Lung (tissue), 12 donors: ENCODE data around the gene TTC34. TPM values are rescaled to one million over a fixed set of nuclear protein-coding genes. Genes with fewer than 3 reads are reported as not detected.
A peak's percentile ranks its signal among the peaks of the same experiment; 100 is the strongest.

Experiments
- ATAC-seq: fragments of 200-7000 bp; cut with Tn5 transposase; one replicate; pipeline ENCODE4 v1.9.1; 2020; ENCODE audit warnings: moderate number of reproducible peaks; ENCODE audit not compliant: insufficient read depth, low FRiP score
- DNase-seq, 3 donors: peaks; one replicate each; pipeline ENCODE4 v3.0.0-alpha.2; 2013 to 2017
- H3K27ac ChIP-seq, 2 donors: one replicate each; pipeline ENCODE4 v1.5.1; 2013; ENCODE audit warnings: mild to moderate bottlenecking in 2 of 2, moderate library complexity in 2 of 2, control low read depth in 1 of 2, inconsistent platforms in 1 of 2, low read depth in 1 of 2, low read length in 1 of 2
- H3K27me3 ChIP-seq, 3 donors: one replicate each; pipeline ENCODE4 v1.5.1; 2013; ENCODE audit warnings: low read length in 2 of 3; ENCODE audit not compliant: control insufficient read depth in 3 of 3, insufficient read depth in 3 of 3
- H3K36me3 ChIP-seq, 4 donors: one replicate each; pipeline ENCODE4 v1.5.1; 2013; ENCODE audit warnings: low read length in 4 of 4, mild to moderate bottlenecking in 1 of 4, moderate library complexity in 1 of 4; ENCODE audit not compliant: control insufficient read depth in 4 of 4, insufficient read depth in 4 of 4
- H3K4me1 ChIP-seq, 5 donors: one replicate each; pipeline ENCODE4 v1.5.1; 2013; ENCODE audit warnings: low read length in 5 of 5, mild to moderate bottlenecking in 2 of 5, moderate library complexity in 1 of 5; ENCODE audit not compliant: control insufficient read depth in 5 of 5, insufficient read depth in 5 of 5
- H3K4me3 ChIP-seq: one replicate; pipeline ENCODE4 v1.5.1; 2013; ENCODE audit warnings: mild to moderate bottlenecking, control low read depth, moderate library complexity
- H3K9ac ChIP-seq, 2 donors: one replicate each; pipeline ENCODE4 v1.5.1; 2013; ENCODE audit warnings: low read length in 2 of 2, control low read depth in 1 of 2; ENCODE audit not compliant: insufficient read depth in 1 of 2
- H3K9me3 ChIP-seq, 4 donors: one replicate each; pipeline ENCODE4 v1.5.1; 2013; ENCODE audit warnings: low read length in 3 of 4, mild to moderate bottlenecking in 1 of 4, moderate library complexity in 1 of 4; ENCODE audit not compliant: control insufficient read depth in 4 of 4, insufficient read depth in 3 of 4
- whole genome bisulfite sequencing, 2 donors: extraction: QIAGEN DNeasy Blood & Tissue Kit; methylation state at CpG; one replicate each; pipeline ENCODE4 v1.1.7; 2013; 5-methylcytosine and 5-hydroxymethylcytosine counted together
- polyA plus RNA-seq, 2 donors: library from polyadenylated mRNA; stranded (reverse); fragments of 200-250 nt; gene quantifications; one replicate each; pipeline ENCODE4 v1.2.1, GENCODE V29; 2013
- total RNA-seq, 2 donors: library from RNA; depleted of rRNA in 1 of 2; stranded (reverse); fragments of >200 nt in 1 of 2; gene quantifications; one replicate each; pipeline ENCODE4 v1.2.1, GENCODE V29; 2014 to 2021
- TF ChIP-seq, protein P1 (sequence below): IDR thresholded peaks from 2 replicates; pipeline ENCODE4 v1.5.1; 2012; ENCODE audit warnings: mild to moderate bottlenecking; ENCODE audit errors: control extremely low read depth, extremely low read depth
- donor health status: control.
- donor health status: control.
- donor health status: Bipolar disorder and iron deficiency.
- donor health status: healthy.
- donor health status: DM: yes; HTN: yes; CAD: no.

Gene TTC34
- total and polyA plus RNA-seq, 4 donors: 0.30 to 3.3 (median 0.75) TPM

DNA sequence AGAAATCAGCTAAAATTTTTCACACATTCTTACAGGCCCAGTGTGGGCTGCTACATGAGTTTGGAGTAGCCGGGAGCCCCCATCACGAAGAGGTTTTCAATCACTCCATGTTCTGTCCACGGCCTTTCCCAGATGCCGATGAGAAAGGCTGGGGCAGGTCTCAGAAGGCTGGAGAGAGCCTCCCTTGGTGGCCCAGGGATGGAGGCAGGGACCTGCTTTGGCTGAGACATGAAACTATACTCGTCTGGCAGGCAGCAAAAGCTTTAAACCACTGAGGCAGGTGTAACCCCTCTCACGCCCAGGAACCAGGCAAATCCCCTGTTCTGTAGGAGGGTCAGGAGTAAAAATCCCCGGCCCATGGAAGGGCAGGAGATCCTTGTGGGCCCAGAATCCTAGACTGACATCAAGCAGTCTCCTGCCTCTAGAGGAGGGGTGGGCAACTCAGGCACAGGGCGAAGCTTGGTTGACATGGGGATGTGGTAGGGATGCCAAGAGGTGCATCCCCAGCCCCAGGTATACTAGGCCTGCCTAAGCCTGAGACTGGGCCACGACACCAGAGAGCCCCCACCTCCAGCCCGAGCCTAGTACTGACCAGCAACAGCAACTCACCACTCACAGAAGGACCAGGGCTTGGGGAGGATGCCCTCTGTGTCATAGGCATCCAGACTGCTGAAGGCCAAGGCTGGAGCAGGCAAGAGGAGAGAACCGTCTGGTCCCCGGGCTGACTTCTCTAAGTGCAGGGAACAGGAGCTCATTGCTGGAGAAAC is 177.7 kb downstream of the TTC34 start:
- no peak for ATAC-seq
- 80% methylated on average over 12 of the region's 12 CpGs for WGBS, 2 donors
- H3K9ac ChIP-seq: no peak overlapping the region
- no peaks in the 10 kb centered on the region for H3K36me3 ChIP-seq
- no peak overlapping the region for H3K27ac ChIP-seq
- H3K9me3 ChIP-seq: peaks cover 0 to 9% (median 0%) of the 10 kb centered on the region in 4 donors
- TF ChIP-seq, protein P1, sequence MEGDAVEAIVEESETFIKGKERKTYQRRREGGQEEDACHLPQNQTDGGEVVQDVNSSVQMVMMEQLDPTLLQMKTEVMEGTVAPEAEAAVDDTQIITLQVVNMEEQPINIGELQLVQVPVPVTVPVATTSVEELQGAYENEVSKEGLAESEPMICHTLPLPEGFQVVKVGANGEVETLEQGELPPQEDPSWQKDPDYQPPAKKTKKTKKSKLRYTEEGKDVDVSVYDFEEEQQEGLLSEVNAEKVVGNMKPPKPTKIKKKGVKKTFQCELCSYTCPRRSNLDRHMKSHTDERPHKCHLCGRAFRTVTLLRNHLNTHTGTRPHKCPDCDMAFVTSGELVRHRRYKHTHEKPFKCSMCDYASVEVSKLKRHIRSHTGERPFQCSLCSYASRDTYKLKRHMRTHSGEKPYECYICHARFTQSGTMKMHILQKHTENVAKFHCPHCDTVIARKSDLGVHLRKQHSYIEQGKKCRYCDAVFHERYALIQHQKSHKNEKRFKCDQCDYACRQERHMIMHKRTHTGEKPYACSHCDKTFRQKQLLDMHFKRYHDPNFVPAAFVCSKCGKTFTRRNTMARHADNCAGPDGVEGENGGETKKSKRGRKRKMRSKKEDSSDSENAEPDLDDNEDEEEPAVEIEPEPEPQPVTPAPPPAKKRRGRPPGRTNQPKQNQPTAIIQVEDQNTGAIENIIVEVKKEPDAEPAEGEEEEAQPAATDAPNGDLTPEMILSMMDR: no peak
- peaks cover 0 to 4% (median 0%) of the 10 kb centered on the region in 5 donors for H3K4me1 ChIP-seq
- peaks cover 0 to 28% (median 23%) of the 10 kb centered on the region in 3 donors for H3K27me3 ChIP-seq
- H3K4me3 ChIP-seq: no peak overlapping the region
- no peak for DNase-seq

DNA sequence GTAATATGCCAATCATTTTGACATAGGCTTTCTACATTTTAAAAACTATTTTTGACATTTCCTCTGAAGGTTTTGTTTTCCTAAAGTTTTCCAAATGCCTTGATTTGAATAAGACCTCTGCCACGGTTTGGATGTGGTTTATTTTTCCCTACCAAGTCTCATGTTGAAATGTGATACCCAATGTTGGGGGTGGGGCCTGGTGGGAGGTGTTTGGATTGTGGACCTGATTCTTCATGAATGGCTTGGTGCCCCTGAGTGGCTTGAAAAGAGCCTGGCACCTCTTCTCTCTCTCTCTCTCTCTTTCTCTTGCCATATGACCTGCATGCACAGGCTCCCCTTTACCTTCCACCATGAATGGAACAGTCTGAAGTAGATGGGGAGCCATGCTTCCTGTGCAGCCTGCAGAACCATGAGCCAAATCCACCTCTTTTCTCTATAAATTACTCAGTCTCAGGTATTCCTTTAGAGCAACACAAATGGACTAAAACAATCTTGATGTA is 183.5 kb downstream of the TTC34 start:
- no peaks in the 10 kb centered on the region for H3K27me3 ChIP-seq
- no peak overlapping the region for H3K9ac ChIP-seq
- no peaks in the 10 kb centered on the region for H3K36me3 ChIP-seq
- 5 to 9% methylated on average over 1 of the region's 1 CpG for WGBS, 2 donors
- TF ChIP-seq, protein P1: no peak
- no peak for ATAC-seq
- peaks cover 0 to 2% (median 0%) of the 10 kb centered on the region in 5 donors for H3K4me1 ChIP-seq
- H3K9me3 ChIP-seq: peaks cover 0 to 17% (median 4%) of the 10 kb centered on the region in 4 donors
- no peak overlapping the region for H3K27ac ChIP-seq
- no peak overlapping the region for H3K4me3 ChIP-seq
- DNase-seq: peak in 1 of 3 donors; percentile 37

DNA sequence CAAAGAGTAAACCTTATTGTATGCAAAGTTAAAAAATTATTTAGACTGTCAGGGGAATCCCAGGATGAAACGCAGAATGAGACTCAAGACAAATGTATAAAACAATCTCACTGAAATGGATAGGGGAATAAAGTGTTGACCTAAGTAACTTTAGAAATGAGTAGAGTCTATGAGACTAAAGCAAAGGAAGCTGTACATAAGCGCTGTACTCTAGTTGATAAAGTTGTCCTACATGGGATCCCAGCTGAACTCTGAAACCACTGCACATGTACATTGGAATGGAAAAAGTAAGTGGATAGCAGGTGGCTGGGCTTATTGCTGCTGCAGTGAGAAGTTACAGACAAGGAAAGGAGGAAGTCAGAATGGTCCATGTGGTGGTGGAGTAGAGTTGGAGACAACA is 187.3 kb downstream of the TTC34 start:
- H3K27me3 ChIP-seq: no peaks in the 10 kb centered on the region
- H3K27ac ChIP-seq: no peak overlapping the region
- TF ChIP-seq, protein P1: no peak
- no peaks in the 10 kb centered on the region for H3K36me3 ChIP-seq
- no peak for ATAC-seq
- H3K9me3 ChIP-seq: peaks cover 0 to 16% (median 4%) of the 10 kb centered on the region in 4 donors
- DNase-seq: no peak
- no peak overlapping the region for H3K4me3 ChIP-seq
- no peak overlapping the region for H3K9ac ChIP-seq
- 92 to 96% methylated on average over 2 of the region's 2 CpGs for WGBS, 2 donors
- peaks cover 0 to 16% (median 4%) of the 10 kb centered on the region in 5 donors for H3K4me1 ChIP-seq
